ENCODE results near the gene PIH1D1.

GRCh38 chr19:49414256-49414655, 37.4 kb downstream of the PIH1D1 start:
- TF ChIP-seq, protein P1, sequence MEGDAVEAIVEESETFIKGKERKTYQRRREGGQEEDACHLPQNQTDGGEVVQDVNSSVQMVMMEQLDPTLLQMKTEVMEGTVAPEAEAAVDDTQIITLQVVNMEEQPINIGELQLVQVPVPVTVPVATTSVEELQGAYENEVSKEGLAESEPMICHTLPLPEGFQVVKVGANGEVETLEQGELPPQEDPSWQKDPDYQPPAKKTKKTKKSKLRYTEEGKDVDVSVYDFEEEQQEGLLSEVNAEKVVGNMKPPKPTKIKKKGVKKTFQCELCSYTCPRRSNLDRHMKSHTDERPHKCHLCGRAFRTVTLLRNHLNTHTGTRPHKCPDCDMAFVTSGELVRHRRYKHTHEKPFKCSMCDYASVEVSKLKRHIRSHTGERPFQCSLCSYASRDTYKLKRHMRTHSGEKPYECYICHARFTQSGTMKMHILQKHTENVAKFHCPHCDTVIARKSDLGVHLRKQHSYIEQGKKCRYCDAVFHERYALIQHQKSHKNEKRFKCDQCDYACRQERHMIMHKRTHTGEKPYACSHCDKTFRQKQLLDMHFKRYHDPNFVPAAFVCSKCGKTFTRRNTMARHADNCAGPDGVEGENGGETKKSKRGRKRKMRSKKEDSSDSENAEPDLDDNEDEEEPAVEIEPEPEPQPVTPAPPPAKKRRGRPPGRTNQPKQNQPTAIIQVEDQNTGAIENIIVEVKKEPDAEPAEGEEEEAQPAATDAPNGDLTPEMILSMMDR (conservative IDR thresholded peaks at IDR 0.05; ENCODE audit: low read length): no peak
- TF ChIP-seq EZH2phosphoT487 (IDR thresholded peaks at IDR 0.05; ENCODE audit: borderline replicate concordance): no peak

Measured in Loucy (cell line).